Endothelial cell of hepatic sinusoid (primary cell): ENCODE data around the gene SCN1B.
"Not testable (repeated sequence)": the region's sequence is repeated elsewhere in the genome, so short reads cannot be mapped to it uniquely, and the experiment has no call there.

Experiments used
- in situ Hi-C: cut with HindIII; loops from 2 replicates; pipeline ENCODE4 v1.10.0; 2017; ENCODE audit warnings: low sequenced_read_pairs

The SCN1B gene

DNA sequence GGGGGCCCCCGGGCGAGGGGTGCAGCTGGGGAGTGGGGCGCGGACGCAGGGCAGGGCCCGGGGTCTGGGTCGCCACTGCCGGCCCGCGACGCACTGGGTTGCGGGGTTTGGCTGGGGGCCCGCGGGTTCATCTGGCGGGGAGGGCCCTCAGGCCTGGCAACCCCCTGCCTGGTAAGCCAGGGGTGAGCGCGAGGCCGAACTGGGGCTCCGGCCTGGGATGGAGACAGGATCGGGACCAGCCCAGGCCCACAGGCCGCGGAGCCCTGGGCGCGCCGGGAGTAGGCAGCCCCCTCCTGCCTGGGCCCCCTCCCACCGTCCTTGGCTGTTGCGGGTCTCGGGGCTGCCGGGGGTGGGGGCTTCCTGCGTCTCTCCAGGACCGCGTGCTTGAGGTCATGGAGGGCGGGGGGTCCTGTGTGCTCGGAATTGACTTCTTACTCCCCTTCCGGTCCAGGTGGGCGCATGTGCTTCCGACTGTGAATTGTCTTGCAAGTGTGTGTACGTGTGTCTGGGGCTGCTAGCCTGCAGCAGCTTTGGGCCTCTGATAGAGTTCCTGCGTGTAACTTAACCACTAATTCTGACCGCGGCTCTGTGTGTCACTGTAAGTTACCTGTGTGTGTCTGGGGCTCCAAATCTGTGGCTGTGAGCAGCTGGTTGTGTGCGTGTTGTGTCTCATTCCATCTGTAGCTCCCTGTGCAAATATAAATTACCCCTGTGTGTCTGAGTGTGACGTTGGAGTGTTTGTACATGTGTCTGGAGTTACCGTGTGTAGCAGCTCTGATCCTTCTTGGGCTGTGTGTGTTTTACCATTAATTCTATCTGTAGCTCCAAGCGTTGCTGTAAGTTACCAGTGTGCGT is 29.4 kb upstream of the SCN1B start:
- in situ Hi-C loops, result no loop called here

DNA sequence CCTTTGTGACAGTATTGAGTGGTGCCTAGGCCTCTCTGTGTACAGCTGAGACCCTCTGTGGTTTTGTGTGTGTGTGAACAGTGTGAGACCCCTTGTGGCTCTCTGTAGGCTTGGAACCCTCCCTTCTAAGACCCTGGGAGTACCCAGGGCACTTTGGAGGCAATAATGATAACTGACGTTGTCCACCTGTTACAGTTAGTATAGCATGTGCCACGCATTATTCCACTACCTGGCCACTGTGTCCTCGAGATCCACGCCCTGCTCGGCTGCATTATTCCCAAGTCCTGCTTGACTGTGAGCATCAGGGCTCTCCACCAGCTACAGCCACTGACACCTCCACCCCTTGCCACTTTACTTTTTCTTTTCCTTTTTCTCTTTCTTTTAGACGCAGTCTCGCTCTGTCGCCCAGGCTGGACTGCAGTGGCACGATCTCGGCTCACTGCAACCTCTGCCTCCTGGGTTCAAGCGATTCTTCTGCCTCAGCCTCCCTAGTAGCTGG is 28.2 kb upstream of the SCN1B start:
- in situ Hi-C loops, result no loop called here

DNA sequence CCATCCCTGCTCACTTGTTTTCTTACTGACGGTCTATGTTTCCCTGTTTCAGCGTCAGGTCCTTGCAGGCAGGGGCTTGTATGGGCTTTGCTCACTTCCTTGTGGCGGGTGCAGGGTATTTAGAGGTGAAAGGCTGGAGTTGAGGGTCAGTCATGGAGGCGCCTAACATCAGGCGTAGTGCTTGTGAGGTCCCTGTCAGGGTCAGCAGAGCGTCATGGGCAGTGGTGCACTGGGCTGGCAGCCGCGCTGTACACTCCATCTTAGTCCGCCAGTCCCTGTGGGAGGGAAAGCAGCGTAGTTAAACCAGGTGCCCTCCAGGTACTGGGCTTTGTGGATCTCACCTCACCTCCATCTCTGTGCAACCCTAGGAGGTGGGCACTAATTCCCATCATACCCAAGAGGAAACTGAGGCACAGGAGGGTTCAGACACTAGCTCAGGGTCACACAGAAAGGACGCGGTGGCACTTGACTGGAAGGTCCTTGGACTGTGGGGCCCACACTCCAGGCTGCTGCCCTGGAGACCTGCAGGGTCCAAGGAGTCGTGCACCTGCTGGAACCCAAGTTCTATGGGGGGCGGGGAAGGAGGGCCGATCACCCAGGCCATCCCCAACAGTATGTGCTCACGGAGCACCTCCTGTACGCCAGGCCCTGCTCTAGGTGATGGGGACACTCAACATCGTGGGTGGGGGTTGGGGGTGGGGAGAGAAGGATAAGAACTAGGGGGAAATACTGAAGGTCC is 25.6 kb upstream of the SCN1B start:
- in situ Hi-C loops, result no loop called here

DNA sequence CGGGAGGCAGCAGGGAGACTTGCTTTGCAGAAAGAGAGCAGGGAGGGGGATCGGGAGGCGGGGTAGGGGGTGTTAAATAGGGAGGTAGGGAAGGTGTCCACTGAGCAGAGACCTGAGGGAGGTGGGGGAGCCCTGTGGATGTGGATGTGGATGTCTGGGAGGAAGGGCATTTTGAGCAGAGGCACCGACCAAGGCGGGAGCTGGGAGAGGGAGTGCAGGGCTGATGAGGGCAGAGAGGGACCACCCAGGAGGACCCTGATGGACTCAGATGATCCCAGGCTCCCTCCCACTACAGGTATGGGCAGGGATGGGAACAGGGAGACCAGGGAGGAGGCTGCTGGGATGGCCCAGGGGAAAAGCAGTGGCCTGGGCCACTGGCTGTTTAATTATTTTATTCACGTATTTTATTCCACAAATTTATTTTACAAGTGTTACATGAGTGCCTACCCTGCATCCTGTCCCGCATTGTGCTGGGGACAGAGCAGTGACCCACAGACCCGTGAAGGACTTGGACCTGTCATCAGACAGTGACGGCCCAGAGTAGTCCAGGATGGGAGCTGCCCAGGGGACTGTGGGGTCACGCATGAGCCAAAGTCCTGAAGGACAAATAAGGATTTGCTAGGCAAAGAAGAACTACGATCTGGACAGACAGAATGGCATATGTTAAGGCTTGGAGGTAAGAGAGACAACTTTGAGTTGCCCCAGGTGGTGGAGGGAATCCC is 24.9 kb upstream of the SCN1B start:
- in situ Hi-C loops, result no loop called here

DNA sequence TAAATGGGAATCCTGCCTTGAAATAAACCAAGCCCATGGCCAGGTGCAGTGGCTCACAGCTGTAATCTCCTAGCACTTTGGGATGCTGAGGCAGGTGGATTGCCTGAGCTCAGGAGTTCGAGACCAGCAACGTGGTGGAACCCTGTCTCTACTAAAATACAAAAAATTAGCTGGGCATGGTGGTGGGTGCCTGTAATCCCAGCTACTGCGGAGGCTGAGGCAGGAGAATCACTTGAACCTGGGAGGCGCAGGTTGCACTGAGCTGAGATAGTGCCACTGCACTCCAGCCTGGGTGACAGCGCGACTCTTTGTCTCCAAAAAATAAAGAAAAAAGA is 24.3 kb upstream of the SCN1B start:
- in situ Hi-C loops, result not testable (repeated sequence)

DNA sequence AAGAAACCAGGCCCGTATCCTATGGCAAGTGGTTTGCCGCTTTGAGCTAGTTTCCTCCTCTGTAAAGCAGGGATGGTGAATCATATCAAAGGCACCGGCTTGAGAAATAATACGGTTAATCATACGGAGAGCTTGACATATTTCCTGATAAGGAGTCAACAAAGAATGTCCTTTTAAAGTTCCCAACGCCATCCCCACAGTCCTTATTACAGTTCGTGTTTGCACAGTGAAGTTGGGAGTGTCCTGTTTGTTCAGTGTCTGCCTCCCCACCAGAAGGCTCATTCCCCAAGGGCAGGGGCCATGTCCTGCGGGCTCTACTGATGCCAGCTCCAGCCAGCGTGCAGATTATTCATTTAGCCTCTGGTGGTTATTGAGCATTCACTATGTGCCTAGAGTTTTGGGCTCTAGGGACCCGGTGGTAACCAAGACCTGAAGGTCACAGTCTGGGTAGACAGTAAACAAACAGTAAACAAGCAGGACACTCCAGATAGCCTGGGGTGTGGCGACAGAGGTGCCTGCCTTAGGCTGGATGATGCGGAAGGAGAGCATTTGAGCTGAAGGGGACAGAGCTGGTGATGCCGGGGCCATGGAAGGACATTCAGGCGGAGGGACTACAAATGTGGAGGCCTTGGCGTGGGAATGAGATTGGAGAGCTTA is 23.8 kb upstream of the SCN1B start:
- in situ Hi-C loops, result no loop called here

DNA sequence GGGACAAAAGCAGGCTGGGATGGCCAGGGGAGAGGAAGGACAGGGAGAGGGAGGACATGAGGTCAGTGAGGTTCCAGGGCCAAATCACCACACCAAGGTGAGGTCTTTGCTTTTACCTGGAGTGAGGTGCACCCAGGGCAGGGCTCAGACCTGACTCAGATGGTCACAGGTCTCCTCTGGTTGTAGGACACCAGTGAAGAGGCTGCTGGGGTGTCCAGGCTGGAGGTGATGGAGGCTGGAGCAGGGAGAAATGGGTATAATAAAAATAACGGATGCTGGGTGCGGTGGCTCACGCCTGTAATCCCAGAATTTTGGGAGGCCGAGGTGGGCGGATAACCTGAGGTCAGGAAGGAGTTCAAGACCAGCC is 23.3 kb upstream of the SCN1B start:
- in situ Hi-C loops, result no loop called here

DNA sequence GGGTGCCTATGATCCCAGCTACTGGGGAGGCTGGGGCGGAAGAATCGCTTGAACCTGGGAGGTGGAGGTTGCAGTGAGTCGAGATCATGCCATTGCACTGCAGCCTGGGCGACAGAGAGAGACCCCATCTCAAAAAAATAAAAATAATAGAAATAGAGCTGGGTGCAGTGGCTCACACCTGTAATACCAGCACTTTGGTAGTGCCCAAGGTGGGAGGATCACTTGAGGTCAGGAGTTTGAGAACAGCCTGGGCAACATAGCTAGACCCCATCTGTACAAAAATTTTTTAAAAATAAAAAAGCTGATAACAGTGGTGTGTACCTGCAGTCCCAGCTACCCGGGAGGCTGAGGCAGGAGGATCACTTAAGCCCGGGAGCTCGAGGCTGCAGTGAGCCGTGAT is 22.8 kb upstream of the SCN1B start:
- in situ Hi-C loops, result not testable (repeated sequence)

DNA sequence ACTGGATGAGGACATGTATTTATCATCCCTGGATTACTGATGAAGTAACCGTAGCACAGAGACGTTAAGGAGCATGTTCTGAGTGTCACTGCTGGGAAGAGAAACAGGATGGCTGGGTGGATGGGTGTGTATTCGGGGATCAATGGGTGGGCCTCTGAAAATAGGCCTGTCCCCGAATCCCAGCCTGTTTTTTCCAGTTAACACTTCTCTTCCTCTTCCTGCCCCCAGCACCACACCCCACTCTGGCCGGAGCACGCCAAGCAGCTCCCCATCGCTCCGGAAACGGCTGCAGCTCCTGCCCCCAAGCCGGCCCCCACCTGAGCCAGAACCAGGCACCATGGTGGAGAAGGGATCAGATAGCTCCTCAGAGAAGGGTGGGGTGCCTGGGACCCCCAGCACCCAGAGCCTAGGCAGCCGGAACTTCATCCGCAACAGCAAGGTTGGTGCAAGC is 21.4 kb upstream of the SCN1B start:
- in situ Hi-C loops, result no loop called here

DNA sequence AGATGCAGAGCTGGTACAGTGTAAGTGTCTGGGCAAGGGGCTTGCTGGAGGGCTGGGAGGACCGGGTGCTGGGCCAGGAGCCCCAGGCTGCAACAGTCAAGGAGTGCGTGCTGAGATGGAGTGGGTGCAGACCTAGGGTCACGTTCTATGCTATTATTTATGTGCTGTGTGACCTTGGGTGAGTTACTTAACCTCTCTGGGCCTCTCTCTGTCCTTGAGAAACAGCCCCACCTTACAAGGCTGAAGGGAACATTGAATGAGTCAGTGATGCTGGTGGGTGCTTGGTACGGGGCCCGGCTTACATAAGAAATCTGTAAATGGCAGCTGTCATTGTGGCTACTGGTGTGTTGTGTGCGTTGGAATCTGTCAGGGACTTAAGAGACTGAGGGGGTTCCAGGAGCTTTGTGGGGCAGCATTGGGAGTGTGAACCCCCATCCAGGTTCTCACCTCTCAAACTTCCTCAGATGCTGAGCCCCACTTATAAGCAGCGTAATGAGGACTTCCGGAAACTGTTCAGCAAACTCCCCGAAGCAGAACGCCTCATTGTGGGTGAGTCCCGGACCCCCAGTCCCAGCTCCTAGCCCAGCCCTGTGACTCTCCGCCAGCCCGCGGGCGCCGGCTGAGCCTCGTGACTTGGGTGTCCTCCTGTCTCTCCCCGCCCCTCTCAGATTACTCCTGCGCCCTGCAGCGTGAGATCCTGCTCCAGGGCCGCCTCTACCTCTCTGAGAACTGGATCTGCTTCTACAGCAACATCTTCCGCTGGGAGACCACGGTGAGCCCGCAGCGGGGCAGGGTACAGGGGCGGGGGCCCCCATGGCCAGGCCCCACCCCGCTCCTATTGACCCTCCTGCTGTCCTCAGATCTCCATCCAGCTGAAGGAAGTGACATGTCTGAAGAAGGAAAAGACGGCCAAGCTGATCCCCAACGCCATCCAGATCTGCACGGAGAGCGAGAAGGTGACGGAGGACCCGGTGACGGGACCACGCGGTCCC is 20.6 kb upstream of the SCN1B start:
- in situ Hi-C loops, result no loop called here

DNA sequence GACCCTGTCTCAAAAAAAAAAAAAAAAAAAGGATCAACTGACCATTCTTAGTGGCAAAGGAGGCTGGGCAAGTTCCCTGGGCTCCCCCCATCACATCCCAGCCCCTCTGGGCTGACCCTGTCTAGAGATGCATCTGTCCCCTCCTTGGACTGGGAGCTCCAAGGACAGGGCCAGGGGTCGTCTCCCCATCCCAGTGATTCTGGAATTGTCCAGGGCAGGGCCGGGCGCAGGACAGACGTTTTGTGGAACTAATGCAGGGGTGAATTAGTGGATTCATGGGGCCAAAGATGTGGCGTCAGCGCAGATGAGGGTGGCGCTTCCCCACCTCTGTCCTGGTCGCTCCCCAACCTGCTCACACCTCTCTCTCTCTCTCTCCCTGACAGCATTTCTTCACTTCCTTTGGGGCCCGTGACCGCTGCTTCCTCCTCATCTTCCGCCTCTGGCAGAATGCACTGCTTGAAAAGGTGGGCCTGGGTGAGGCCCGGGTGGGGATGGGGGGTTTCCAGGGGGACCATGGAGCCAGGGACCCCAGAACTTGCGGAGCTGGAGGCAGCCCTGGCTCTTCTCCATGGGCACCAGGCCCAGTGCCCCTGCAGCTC is 19.1 kb upstream of the SCN1B start:
- in situ Hi-C loops, result no loop called here

DNA sequence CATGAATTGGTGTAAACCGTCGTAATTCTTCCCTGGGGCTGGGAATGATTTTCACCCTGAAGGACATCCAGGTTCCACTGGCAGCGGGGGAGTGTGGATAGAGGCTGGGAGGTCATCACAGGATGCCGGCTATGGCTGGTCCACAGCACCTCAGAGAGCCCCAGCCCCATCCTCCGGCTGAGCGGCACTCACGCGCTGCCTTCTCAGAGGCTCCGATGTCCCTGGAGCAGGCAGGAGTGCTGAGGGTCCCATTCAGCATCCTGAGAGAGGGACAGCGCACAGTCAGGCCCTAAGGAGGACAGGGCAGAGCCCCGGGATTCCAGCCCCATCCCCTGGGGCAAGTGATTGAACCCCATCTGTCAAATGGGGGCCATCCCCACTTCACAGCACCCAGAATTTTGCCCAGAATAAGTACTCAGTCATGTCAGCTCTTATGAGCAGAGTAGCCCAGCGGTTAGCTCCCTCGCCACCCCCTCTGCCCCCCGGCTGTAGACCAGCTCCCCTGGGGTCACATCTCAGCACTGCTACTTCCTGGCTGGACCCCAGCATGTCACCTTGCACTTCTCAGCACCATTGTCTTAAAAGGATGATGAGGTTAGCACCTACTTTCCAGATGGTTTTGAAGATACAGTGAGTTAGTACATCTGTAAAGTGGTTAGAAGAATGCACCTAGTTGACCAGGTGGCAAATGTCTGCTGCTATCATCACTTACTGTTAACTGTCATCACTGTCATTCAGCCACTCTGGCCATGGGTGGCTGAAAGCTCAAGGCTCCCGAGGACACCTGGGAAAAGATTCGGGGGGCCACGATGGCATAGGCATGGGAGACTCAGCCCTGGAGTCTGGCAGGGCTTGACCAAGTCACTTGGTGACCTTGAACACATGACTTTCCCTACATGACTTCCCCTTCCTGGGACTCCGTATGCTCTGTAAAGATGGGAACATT is 18.3 kb upstream of the SCN1B start:
- in situ Hi-C loops, result no loop called here

DNA sequence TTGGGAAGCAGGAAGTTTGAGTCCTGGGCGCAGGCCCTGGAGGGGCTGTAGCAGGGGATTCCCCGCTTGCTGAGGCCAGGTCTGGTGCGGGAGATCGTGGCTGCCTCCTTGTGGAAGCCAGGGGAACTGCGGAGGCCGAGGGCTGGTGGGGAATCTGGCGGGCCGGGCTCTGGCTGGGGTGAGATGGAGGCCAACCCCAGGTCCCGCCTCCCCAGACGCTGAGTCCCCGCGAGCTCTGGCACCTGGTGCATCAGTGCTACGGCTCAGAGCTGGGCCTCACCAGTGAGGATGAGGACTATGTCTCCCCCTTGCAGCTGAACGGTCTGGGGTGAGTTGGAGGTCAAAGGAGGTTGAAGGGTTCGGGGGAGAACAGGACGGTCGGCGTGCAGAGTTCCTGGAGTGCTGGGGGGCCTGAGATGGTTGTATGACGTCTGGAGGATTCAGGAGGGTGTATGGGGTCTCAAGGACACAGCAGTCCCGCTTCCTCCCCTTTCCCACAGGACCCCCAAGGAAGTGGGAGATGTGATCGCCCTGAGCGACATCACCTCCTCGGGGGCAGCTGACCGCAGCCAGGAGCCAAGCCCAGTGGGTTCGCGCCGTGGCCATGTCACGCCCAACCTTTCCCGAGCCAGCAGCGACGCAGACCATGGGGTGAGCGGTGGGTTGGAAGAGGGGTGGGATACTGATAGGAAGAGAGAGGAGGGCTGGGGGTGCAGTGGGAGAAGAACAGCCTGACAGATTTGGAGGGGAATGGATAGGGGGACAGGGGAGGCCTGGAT is 17.0 kb upstream of the SCN1B start:
- in situ Hi-C loops, result no loop called here

DNA sequence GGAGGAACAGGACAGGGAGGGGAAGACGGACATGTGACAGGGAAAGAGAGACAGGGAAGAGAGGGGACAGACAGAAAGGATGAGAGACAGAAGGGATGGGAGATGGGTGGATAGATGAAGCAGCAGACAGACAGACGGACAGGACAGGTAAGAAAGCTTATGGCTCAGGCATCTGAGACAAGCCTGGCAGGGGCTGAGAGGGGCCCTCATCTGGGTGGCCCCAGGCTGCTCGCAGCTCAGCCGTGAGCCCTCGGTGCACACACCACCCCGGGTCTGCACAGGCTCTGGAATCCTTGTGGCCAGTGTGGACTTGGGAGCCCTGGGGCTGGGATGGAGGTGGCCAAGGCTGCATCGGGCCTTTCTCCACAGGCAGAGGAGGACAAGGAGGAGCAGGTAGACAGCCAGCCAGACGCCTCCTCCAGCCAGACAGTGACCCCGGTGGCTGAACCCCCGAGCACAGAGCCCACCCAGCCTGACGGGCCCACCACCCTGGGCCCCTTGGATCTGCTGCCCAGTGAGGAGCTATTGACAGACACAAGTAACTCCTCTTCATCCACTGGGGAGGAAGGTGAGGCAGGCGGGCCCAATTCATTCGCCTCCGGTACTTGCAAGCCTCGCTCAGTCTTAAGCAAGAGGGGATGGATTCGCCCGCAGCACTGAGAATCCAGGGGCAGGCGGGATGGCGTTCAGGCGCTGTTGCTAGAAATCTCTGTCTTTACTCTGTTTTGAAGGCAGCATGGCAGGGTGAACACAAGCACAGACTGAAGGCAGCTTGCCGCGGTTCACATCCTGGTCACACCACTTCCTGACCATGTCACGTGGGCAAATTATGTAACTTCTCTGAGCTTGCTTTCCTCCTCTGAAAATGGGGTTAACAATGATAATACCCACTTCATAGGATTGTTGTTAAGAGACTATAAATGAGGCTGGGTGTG is 16.2 kb upstream of the SCN1B start:
- in situ Hi-C loops, result no loop called here

DNA sequence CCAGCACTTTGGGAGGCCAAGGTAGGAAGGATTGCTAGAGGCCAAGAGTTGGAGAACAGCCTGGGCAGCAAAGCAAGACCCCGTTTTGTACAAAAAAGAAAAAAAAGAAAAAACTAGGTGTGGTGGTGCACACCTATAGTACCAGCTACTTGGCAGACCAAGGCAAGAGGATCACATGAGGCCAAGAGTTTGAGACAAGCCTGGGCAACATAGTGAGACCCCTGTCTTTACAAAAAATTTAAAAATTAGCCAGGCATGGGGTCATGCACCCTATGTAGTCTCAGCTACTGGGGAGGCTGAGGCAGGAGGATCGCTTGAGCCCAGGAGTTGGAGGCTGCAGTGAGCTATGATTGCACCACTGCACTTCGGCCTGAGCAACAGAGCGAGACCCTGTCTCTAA is 15.5 kb upstream of the SCN1B start:
- in situ Hi-C loops, result not testable (repeated sequence)

DNA sequence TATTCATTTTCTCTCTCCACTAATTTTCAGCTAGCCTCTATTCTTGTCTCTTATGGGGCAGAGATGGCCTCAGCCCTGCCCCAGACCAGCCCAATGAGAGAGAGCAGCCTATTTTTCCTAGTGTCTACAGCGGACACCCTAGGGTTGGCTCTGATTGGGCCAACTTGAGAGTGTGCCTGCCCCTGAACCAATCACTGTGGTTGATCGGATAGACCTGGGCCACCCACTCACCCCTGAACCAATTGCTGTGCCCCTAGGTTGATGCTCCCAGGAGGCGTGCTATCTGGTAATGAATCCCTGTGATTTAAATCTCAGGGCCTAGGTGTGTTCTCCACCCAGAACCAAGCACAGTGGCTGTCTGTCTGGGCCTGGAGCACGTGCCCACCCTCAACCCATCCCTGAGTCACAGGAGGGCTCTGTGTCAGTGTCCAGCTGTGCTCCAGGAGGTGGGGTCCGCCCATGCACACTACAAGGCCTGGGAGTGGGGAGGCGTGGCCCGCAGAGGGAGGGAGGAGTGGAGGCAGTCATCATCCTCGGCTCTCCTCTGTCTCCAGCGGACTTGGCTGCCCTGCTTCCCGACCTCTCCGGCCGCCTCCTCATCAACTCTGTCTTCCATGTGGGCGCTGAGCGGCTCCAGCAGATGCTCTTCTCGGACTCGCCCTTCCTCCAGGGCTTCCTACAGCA is 14.9 kb upstream of the SCN1B start:
- in situ Hi-C loops, result no loop called here
